PC-3 (cell line): Measurements from ENCODE around the gene AP1B1. TPM values are rescaled to one million over a fixed set of nuclear protein-coding genes. Genes with fewer than 3 reads are reported as not detected.

ENCODE experiments used
- ATAC-seq: fragments of 200-7000 bp; cut with Tn5 transposase; 2 replicates; pipeline ENCODE4 v1.9.1; 2020; ENCODE audit warnings: mild to moderate bottlenecking, moderate library complexity
- BruUV-seq: library from RNA; stranded (reverse); fragments of 400-500 nt; replicated peaks from 2 replicates; lab custom pipeline; 2021; lab: Mats Ljungman, UMichigan
- CTCF ChIA-PET: fragments of 300-600 bp; sonication (Branson Sonifier 250); formaldehyde crosslinking; loops from one replicate; lab custom pipeline; 2022; ENCODE audit warnings: antibody characterized with exemption; lab: Charles Lee
- POLR2A ChIA-PET: fragments of 300-600 bp; sonication (Branson Sonifier 250); formaldehyde crosslinking; loops from one replicate; lab custom pipeline; 2022; ENCODE audit warnings: antibody characterized with exemption; ENCODE audit not compliant: unreplicated experiment; lab: Charles Lee
- DNase-seq: peaks from one replicate; pipeline ENCODE4 v3.0.0-alpha.2; 2015
- H2AFZ ChIP-seq: fragments of 300-600 bp; sonication (generic); 2 replicates; pipeline ENCODE4 v1.6.0; 2016; ENCODE audit warnings: antibody characterized with exemption, low read length
- H3F3A ChIP-seq: fragments of 300-600 bp; sonication (generic); one replicate; pipeline ENCODE4 v1.6.0; 2017; ENCODE audit warnings: antibody characterized with exemption, low read length, control low read depth, mild to moderate bottlenecking; ENCODE audit not compliant: unreplicated experiment
- H3K27ac ChIP-seq: fragments of 300-600 bp; sonication (generic); 2 replicates; pipeline ENCODE4 v1.5.1; 2016; ENCODE audit warnings: mild to moderate bottlenecking, low read length
- H3K27me3 ChIP-seq: fragments of 300-600 bp; sonication (generic); 2 replicates; pipeline ENCODE4 v1.6.1; 2016; ENCODE audit warnings: low read length, mixed read lengths
- H3K36me3 ChIP-seq: fragments of 300-600 bp; sonication (generic); 2 replicates; pipeline ENCODE4 v1.6.1; 2016; ENCODE audit warnings: low read depth, mixed run types, low read length, mixed read lengths
- H3K4me1 ChIP-seq: fragments of 300-600 bp; sonication (generic); 2 replicates; pipeline ENCODE4 v1.5.1; 2016; ENCODE audit warnings: low read length; ENCODE audit not compliant: insufficient read depth
- H3K4me2 ChIP-seq: fragments of 300-600 bp; sonication (generic); 2 replicates; pipeline ENCODE4 v1.6.0; 2016; ENCODE audit warnings: low read length
- H3K4me3 ChIP-seq: fragments of 300-600 bp; sonication (generic); 2 replicates; pipeline ENCODE4 v1.5.1; 2016; ENCODE audit warnings: mild to moderate bottlenecking, low read length, mixed read lengths
- H3K79me2 ChIP-seq: fragments of 300-600 bp; sonication (generic); 2 replicates; pipeline ENCODE4 v1.6.1; 2017; ENCODE audit warnings: low read length, mixed read lengths
- H3K9ac ChIP-seq: fragments of 300-600 bp; sonication (generic); 2 replicates; pipeline ENCODE4 v1.6.0; 2016; ENCODE audit warnings: mild to moderate bottlenecking, low read length
- H3K9me2 ChIP-seq: fragments of 300-600 bp; sonication (generic); replicated peaks from 2 replicates; pipeline ENCODE4 v1.6.1; 2016; ENCODE audit warnings: mixed run types, low read length, mixed read lengths
- H3K9me3 ChIP-seq: fragments of 300-600 bp; sonication (generic); 2 replicates; pipeline ENCODE4 v1.6.1; 2016; ENCODE audit warnings: low read length, mixed read lengths
- H4K20me1 ChIP-seq: fragments of 300-600 bp; sonication (generic); 2 replicates; pipeline ENCODE4 v1.6.1; 2016; ENCODE audit warnings: low read length, mixed read lengths
- EZH2 ChIP-seq: fragments of 300-600 bp; sonication (generic); IDR thresholded peaks from one replicate; pipeline ENCODE4 v1.6.1; 2017; ENCODE audit warnings: antibody characterized with exemption, mild to moderate bottlenecking, low read length; ENCODE audit not compliant: unreplicated experiment
- EZH2phosphoT487 ChIP-seq: fragments of 300-600 bp; sonication (generic); IDR thresholded peaks from 2 replicates; pipeline ENCODE4 v1.6.1; 2018; ENCODE audit warnings: mild to moderate bottlenecking, antibody characterized with exemption, low read length, borderline replicate concordance
- intact Hi-C: fragments of 100-400 bp; cut with micrococcal nuclease; formaldehyde crosslinking; loops from 2 replicates; pipeline ENCODE4 v1.9.0; 2023
- total RNA-seq: library from RNA; depleted of rRNA; stranded (reverse); fragments of >200 nt; gene quantifications from 2 replicates; pipeline ENCODE4 v1.2.3, GENCODE V29; 2014
- TF ChIP-seq, protein P1 (sequence below): fragments of 300-600 bp; sonication (generic); conservative IDR thresholded peaks from 2 replicates; pipeline ENCODE4 v1.5.1; 2017; ENCODE audit warnings: antibody characterized with exemption, low read depth, mild to moderate bottlenecking, low read length

The AP1B1 gene
- total RNA-seq, 1 experiment from 2014 or later: 81.2 TPM

DNA sequence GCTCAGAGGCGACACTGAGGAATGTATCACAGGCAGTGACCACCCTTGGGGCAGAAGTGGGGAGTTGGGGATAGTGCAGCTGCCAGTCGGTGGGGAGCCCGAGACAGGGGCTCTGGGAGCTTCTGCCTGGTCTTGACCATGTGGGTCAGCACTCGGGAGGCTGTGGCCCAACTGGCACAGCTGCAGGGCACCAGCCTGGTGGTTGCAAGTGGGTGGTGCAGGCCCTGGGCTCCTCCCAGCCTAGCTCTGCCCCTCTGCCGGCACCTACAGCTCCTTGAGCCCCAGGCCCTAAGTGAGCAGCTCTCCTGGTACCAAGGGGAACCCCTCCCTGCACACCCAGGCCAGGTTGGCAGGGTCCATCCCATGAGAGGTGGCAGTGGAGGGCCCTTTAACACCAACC is 60.3 kb downstream of the AP1B1 start:
- Histone ChIP-seq H4K20me1 (no peaks in the 10 kb centered on the region), H3K4me1 (no peaks in the 10 kb centered on the region), H3K4me3 (no peak overlapping the region), H2AFZ (no peak overlapping the region), H3K27me3 (no peaks in the 10 kb centered on the region), H3K9me3 (no peaks in the 10 kb centered on the region), H3K27ac (no peak overlapping the region), H3K4me2 (no peak overlapping the region), H3K9me2 (no peaks in the 10 kb centered on the region), H3K9ac (no peak overlapping the region), H3F3A (no peaks in the 10 kb centered on the region), H3K79me2 (no peaks in the 10 kb centered on the region), H3K36me3 (0 out of 2 replicates have a peak, but pooled peaks cover 5% of the 10 kb centered on the region)
- POLR2A ChIA-PET: interaction anchor here (0.5 kb wide), 1 partner anchor 986 kb away, joined by 31 read pairs; no protein-coding TSS in a partner anchor
- ATAC-seq: no peak
- CTCF ChIA-PET: no interaction called here
- TF ChIP-seq EZH2: no peak
- TF ChIP-seq EZH2phosphoT487: no peak
- TF ChIP-seq, protein P1, sequence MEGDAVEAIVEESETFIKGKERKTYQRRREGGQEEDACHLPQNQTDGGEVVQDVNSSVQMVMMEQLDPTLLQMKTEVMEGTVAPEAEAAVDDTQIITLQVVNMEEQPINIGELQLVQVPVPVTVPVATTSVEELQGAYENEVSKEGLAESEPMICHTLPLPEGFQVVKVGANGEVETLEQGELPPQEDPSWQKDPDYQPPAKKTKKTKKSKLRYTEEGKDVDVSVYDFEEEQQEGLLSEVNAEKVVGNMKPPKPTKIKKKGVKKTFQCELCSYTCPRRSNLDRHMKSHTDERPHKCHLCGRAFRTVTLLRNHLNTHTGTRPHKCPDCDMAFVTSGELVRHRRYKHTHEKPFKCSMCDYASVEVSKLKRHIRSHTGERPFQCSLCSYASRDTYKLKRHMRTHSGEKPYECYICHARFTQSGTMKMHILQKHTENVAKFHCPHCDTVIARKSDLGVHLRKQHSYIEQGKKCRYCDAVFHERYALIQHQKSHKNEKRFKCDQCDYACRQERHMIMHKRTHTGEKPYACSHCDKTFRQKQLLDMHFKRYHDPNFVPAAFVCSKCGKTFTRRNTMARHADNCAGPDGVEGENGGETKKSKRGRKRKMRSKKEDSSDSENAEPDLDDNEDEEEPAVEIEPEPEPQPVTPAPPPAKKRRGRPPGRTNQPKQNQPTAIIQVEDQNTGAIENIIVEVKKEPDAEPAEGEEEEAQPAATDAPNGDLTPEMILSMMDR: no peak
- intact Hi-C loops: no loop called here
- TSS peak; percentile 53 for BruUV-seq
- no peak for DNase-seq

DNA sequence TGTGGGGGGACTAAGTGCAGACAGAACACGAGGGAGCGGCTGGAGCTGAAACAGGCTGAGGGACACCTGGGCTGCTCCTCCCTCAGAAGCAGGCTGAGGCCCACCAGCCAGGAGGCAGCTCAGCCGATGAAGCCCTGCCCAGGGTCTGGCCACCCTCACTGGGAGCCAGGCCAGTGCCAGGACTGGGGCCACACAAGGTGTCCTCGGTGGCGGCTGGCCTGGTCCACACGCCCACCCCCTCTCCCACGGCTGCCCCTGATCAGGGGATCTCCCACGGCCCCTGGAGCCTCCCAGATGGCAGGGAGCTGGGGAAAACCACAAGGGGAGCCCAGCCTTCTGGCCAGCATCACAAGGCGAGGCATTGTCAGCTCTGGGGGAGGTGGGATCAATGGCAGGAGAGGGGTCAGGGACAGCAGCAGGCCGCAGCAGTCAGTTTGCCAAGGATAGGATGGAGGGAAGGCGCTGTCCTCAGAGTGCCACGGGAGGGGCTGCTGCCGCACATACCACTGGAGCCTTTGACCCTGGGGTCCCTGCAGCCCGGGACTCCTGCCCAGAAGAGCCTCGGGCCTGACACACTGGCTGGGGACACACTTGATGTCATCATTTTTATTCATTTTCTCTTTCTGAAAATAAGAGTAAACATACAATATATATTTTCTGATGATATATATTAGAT is 61.1 kb downstream of the AP1B1 start:
- intact Hi-C loops: no loop called here
- Histone ChIP-seq H3K4me1 (no peaks in the 10 kb centered on the region), H3K4me2 (no peak overlapping the region), H3K9me2 (no peaks in the 10 kb centered on the region), H2AFZ (no peak overlapping the region), H3F3A (no peaks in the 10 kb centered on the region), H3K4me3 (no peak overlapping the region), H3K36me3 (0 out of 2 replicates have a peak, but pooled peaks cover 1% of the 10 kb centered on the region), H4K20me1 (no peaks in the 10 kb centered on the region), H3K27ac (no peak overlapping the region), H3K79me2 (no peaks in the 10 kb centered on the region), H3K27me3 (no peaks in the 10 kb centered on the region), H3K9ac (no peak overlapping the region), H3K9me3 (no peaks in the 10 kb centered on the region)
- BruUV-seq: no TSS peak
- ChIA-PET POLR2A (no interaction called here), CTCF (no interaction called here)
- TF ChIP-seq EZH2 (no peak), EZH2phosphoT487 (no peak)
- TF ChIP-seq, protein P1: no peak
- DNase-seq (no peak), ATAC-seq (no peak)

DNA sequence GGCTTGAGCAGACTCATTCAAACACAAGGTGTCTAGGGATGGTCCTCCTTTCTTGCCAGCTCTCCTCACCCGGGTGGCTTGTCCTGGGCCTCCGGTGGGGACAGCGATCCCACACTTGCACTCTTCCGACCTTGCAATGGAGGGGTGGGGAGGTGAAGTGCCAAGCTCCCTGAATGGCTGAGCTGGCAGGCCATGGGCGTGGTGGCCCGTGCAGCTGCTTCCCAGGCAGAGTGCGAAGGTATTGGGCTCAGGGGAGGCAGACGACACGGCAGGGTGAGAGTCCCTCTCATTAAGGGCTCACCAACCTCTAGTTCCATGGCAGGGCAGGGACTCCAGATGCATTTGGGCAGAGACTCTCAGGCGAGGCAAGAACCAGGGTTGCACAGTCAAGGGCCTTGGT is 61.9 kb downstream of the AP1B1 start:
- Histone ChIP-seq H4K20me1 (no peaks in the 10 kb centered on the region), H3K9me3 (no peaks in the 10 kb centered on the region), H3K27ac (no peak overlapping the region), H3K4me3 (no peak overlapping the region), H3K79me2 (no peaks in the 10 kb centered on the region), H2AFZ (no peak overlapping the region), H3F3A (no peaks in the 10 kb centered on the region), H3K9ac (no peak overlapping the region), H3K27me3 (no peaks in the 10 kb centered on the region), H3K9me2 (no peaks in the 10 kb centered on the region), H3K4me1 (no peaks in the 10 kb centered on the region), H3K4me2 (no peak overlapping the region), H3K36me3 (no peaks in the 10 kb centered on the region)
- BruUV-seq: no TSS peak
- intact Hi-C loops: no loop called here
- TF ChIP-seq EZH2 (no peak), EZH2phosphoT487 (no peak)
- TF ChIP-seq, protein P1: no peak
- ChIA-PET CTCF (no interaction called here), POLR2A (no interaction called here)
- ATAC-seq: no peak
- DNase-seq: no peak
